Spleen (tissue), 11 donors: ENCODE data around the gene PLEKHF1. TPM values are rescaled to one million over a fixed set of nuclear protein-coding genes. Genes with fewer than 3 reads are reported as not detected.

Experiments used
- DNase-seq: peaks from one replicate; pipeline ENCODE4 v3.0.0-alpha.2; 2020
- H3K27ac ChIP-seq, 8 donors: fragments of 200-600 bp; sonication (generic) in 7 of 8; 1 replicate in 4 of 8; 2 replicates in 4 of 8; pipeline versions ENCODE4 v1.5.0 to v1.8.0; 2016 to 2021; ENCODE audit warnings: inconsistent platforms in 4 of 8, mild to moderate bottlenecking in 4 of 8, moderate library complexity in 1 of 8
- H3K27me3 ChIP-seq, 7 donors: fragments of 200-600 bp; sonication (generic) in 6 of 7; replicated peaks in 1 of 7; 1 replicate in 4 of 7; 2 replicates in 3 of 7; pipeline versions ENCODE4 v1.5.0 to v1.8.0; 2016 to 2021; ENCODE audit warnings: inconsistent platforms in 3 of 7, mild to moderate bottlenecking in 1 of 7
- H3K36me3 ChIP-seq, 6 donors: fragments of 200-600 bp; sonication (generic) in 5 of 6; 1 replicate in 4 of 6; 2 replicates in 2 of 6; pipeline versions ENCODE4 v1.5.0 to v1.8.0; 2016 to 2021; ENCODE audit warnings: inconsistent platforms in 2 of 6
- H3K4me1 ChIP-seq, 6 donors: fragments of 200-600 bp; sonication (generic) in 5 of 6; 1 replicate in 3 of 6; 2 replicates in 3 of 6; pipeline versions ENCODE4 v1.5.0 to v1.8.0; 2016 to 2021; ENCODE audit warnings: inconsistent platforms in 3 of 6
- H3K4me3 ChIP-seq, 8 donors: fragments of 200-600 bp; sonication (generic) in 7 of 8; 1 replicate in 4 of 8; 2 replicates in 4 of 8; pipeline versions ENCODE4 v1.5.0 to v1.8.0; 2016 to 2021; ENCODE audit warnings: inconsistent platforms in 4 of 8, mild to moderate bottlenecking in 4 of 8, moderate library complexity in 2 of 8
- H3K9me3 ChIP-seq, 8 donors: fragments of 200-600 bp; sonication (generic) in 7 of 8; 1 replicate in 4 of 8; 2 replicates in 4 of 8; pipeline versions ENCODE4 v1.5.0 to v1.8.0; 2016 to 2021; ENCODE audit warnings: inconsistent platforms in 4 of 8
- POLR2A ChIP-seq, 3 donors: fragments of 450-650 bp; IDR thresholded peaks; one replicate each; pipeline ENCODE4 v1.5.1; 2017; ENCODE audit warnings: antibody characterized with exemption in 3 of 3, mild to moderate bottlenecking in 1 of 3
- POLR2AphosphoS5 ChIP-seq, 3 donors: sonication (generic); formaldehyde crosslinking; IDR thresholded peaks; one replicate each; pipeline ENCODE4 v1.5.1; 2017; ENCODE audit warnings: antibody characterized with exemption in 3 of 3
- whole genome bisulfite sequencing, 5 donors: extraction: QIAGEN DNeasy Blood & Tissue Kit in 3 of 5; methylation state at CpG; one replicate each; pipeline versions ENCODE4 v1.1.5 to v1.1.7; 2013 to 2018; 5-methylcytosine and 5-hydroxymethylcytosine counted together
- intact Hi-C: fragments of 100-400 bp; cut with DNase I; formaldehyde crosslinking; loops from one replicate; pipeline ENCODE4 v1.15.0; 2023; ENCODE audit warnings: low total_unique reads
- polyA plus RNA-seq, 3 donors: library from polyadenylated mRNA; stranded (reverse); fragments of 200-250 nt; gene quantifications; one replicate each; pipeline ENCODE4 v1.2.1, GENCODE V29; 2013
- total RNA-seq, 7 donors: library from RNA; depleted of rRNA in 3 of 7; stranded (reverse); fragments of >200 nt in 3 of 7; fragmentation: NEBNext Ultra II Directional in 4 of 7; extraction: Animal tissue kit (Norgen Biotek cat#: 25700) in 4 of 7; gene quantifications; one replicate each; pipeline versions ENCODE4 v1.1.0 to v1.2.1, GENCODE V29; 2016 to 2021
- TF ChIP-seq, protein P1 (sequence below), 11 experiments: fragments of 200-600 bp in 7 of 11; fragments of 450-650 bp in 4 of 11; sonication (generic) in 4 of 11; IDR thresholded peaks in 8 of 11; conservative IDR thresholded peaks in 3 of 11; 1 replicate in 7 of 11; 2 replicates in 4 of 11; pipeline versions ENCODE4 v1.4.0 to v1.8.0; 2016 to 2021; ENCODE audit warnings: antibody characterized with exemption in 11 of 11, inconsistent platforms in 4 of 11, mild to moderate bottlenecking in 1 of 11
- donor health status: healthy with polysubstance abuse.
- donor health status: DM: no; HTN: no; CAD: no; lungs with moderate emphysema.
- donor health status: DM: no; HTN: no; CAD: no.
- donor health status: Bipolar disorder and iron deficiency.
- donor health status: healthy.
- donor health status: DM: no; HTN: no; CAD: no.
- donor health status: DM: yes; HTN: yes; CAD: no.

PLEKHF1 gene
- total and polyA plus RNA-seq, 10 donors, result 9.7 to 28.0 (median 18.2) TPM

DNA sequence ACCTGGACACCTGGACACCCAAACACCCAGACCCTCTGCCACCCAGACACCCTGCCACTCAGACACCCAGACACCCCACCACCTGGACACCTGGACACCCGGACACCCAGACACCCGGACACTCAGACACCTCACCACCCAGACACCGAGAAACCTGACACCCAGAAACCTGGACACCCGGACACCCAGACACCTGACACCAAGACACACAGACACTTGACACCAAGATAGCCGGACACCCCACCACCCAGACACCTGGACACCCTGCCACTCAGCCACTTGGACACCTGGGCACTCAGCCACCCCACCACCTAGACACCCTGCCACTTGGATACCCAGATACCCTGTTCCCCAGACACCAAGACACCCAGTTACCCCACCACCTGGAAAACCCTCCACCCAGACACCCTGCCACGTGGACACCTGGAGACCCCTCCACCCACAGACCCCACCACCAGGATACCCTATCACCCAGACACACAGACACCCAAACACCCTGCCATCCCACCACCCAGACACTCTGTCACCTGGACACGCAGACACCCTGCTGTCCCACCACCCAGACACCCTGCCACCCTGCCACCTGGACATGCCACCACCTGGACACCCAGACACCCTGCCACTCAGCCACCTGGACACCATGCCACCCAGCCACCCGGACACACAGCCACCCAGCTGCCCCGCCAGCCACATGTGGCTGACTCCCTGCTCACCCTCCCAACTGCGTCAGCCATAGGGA lies 32.4 kb downstream of the PLEKHF1 start:
- H3K36me3 ChIP-seq, result peaks cover 0 to 21% (median 15%) of the 10 kb centered on the region in 6 donors

DNA sequence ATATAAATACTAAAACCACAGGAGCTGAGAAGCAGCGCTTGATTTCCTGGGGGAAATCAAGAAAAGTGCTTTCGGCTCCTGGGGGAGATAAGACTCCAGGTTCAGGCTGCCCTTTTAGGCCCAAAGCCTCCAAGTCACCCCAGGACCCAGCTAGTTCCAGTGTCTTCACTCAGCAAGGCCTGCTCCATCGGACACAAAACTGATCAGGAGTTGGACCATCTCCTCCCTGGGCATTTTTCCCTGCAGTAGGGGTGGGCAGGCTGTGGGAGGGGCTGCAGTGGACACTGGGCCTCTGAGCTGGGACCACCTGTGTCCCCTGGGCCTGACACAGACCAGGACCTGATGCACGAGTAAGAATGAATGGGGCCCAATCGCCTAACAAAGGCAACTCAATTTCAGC lies 34.6 kb downstream of the PLEKHF1 start:
- Histone ChIP-seq H3K4me3 (no peak overlapping the region), H3K36me3 (peaks cover 0 to 42% (median 27%) of the 10 kb centered on the region in 6 donors), H3K27ac (no peak overlapping the region), H3K4me1 (peaks cover 0 to 7% (median under 1%) of the 10 kb centered on the region in 6 donors), H3K27me3 (no peaks in the 10 kb centered on the region), H3K9me3 (no peaks in the 10 kb centered on the region)
- DNase-seq, result peak; percentile 53
- intact Hi-C loops, result no loop called here
- TF ChIP-seq, protein P1, sequence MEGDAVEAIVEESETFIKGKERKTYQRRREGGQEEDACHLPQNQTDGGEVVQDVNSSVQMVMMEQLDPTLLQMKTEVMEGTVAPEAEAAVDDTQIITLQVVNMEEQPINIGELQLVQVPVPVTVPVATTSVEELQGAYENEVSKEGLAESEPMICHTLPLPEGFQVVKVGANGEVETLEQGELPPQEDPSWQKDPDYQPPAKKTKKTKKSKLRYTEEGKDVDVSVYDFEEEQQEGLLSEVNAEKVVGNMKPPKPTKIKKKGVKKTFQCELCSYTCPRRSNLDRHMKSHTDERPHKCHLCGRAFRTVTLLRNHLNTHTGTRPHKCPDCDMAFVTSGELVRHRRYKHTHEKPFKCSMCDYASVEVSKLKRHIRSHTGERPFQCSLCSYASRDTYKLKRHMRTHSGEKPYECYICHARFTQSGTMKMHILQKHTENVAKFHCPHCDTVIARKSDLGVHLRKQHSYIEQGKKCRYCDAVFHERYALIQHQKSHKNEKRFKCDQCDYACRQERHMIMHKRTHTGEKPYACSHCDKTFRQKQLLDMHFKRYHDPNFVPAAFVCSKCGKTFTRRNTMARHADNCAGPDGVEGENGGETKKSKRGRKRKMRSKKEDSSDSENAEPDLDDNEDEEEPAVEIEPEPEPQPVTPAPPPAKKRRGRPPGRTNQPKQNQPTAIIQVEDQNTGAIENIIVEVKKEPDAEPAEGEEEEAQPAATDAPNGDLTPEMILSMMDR (IDR thresholded peaks at IDR 0.05 in 8 of 11, conservative IDR thresholded peaks at IDR 0.05 in 3 of 11), result no peak
- TF ChIP-seq POLR2AphosphoS5 (IDR thresholded peaks at IDR 0.05), result no peak
- no peak for TF ChIP-seq POLR2A (IDR thresholded peaks at IDR 0.05)
- 86 to 94% (median 88%) methylated on average over 5 of the region's 5 CpGs for WGBS, 5 donors

More for the DNA sequence above, 32.4 kb downstream of the PLEKHF1 start:
- WGBS, 5 donors, result 75 to 97% (median 80%) methylated on average over 6 to 10 of the region's 10 CpGs
- peak in 1 of 3 donors; percentile 13 for TF ChIP-seq POLR2AphosphoS5 (IDR thresholded peaks at IDR 0.05)
- TF ChIP-seq, protein P1 (IDR thresholded peaks at IDR 0.05 in 8 of 11, conservative IDR thresholded peaks at IDR 0.05 in 3 of 11), result no peak
- no peak for TF ChIP-seq POLR2A (IDR thresholded peaks at IDR 0.05)
- Histone ChIP-seq H3K4me3 (no peak overlapping the region), H3K27ac (no peak overlapping the region), H3K9me3 (no peaks in the 10 kb centered on the region), H3K4me1 (peaks cover 0 to 19% (median 10%) of the 10 kb centered on the region in 6 donors), H3K27me3 (no peaks in the 10 kb centered on the region)
- peak; percentile 64 for DNase-seq
- intact Hi-C loops, result no loop called here

DNA sequence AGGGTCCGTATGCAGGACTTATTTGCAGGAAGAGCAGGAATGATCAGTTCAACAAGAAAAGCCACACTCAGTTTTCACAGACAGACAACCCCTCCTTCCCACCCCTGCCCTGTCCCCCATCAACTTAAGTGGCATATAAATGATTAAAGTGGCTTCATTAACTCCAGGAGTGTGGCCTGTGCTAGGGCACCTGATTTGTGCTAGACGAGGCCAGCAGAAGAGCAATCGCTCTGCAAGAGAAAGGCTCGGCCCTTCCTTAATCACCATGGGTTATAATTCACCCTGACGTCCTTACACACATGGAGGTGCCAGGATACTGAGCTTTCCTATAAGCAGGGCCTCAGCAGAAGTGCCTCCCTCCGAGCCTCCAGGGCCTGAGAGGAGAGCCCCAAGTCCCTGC lies 35.2 kb downstream of the PLEKHF1 start:
- peaks cover 0 to 49% (median 29%) of the 10 kb centered on the region in 6 donors for H3K36me3 ChIP-seq
- WGBS, 5 donors, result 81 to 90% (median 85%) methylated on average over 6 of the region's 6 CpGs
- no peak overlapping the region for H3K27ac ChIP-seq
- TF ChIP-seq POLR2A (IDR thresholded peaks at IDR 0.05), result no peak
- no peak for TF ChIP-seq POLR2AphosphoS5 (IDR thresholded peaks at IDR 0.05)
- TF ChIP-seq, protein P1 (IDR thresholded peaks at IDR 0.05 in 8 of 11, conservative IDR thresholded peaks at IDR 0.05 in 3 of 11), result no peak
- intact Hi-C loops, result no loop called here
- H3K4me1 ChIP-seq, result peaks cover 0 to 7% (median 0%) of the 10 kb centered on the region in 6 donors
- DNase-seq, result peak; percentile 23
- no peaks in the 10 kb centered on the region for H3K27me3 ChIP-seq
- no peak overlapping the region for H3K4me3 ChIP-seq
- H3K9me3 ChIP-seq, result no peaks in the 10 kb centered on the region

DNA sequence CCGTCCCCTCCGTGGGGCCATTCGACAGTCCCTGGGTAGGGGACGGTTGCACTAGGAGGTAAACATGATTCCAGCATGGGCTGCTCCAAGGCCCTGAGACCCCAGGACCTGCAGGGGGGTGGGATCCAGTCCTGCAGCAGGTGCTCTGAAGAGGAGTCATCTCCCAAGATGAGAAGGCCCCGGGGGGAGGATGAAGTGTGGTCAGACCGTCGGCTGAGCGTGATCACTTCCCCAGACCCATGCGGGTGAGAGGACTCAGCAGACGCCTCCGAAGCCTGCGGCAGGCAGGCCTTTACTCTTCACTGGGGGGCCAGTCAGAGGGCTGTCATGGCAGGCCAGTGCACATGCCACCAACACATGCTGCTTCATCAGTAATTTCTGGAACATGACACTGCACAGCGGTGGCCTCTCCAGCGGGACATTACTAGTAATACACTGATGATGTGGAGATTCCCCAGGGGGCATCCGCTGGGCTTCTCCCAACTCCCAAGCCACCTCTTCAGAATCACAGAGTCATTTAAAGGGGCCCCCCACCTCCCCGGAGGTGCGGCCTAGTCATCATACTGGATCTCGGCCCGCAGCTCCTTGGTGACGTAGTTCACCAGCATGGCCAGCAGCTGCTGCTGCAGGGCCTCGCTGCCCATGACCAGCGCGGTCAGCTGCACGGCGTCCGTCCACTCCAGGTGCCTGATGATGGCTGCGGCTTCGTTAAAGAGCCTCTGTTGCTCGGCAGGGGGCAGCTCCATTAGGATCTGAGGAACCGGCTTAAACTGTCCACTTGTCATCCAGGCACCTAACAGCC lies 37.1 kb downstream of the PLEKHF1 start:
- intact Hi-C loops, result no loop called here
- no peaks in the 10 kb centered on the region for H3K9me3 ChIP-seq
- DNase-seq, result peak; percentile 65
- peak in 1 of 3 donors; percentile 24 for TF ChIP-seq POLR2AphosphoS5 (IDR thresholded peaks at IDR 0.05)
- TF ChIP-seq, protein P1 (IDR thresholded peaks at IDR 0.05 in 8 of 11, conservative IDR thresholded peaks at IDR 0.05 in 3 of 11), result no peak
- H3K4me3 ChIP-seq, result no peak overlapping the region
- no peaks in the 10 kb centered on the region for H3K27me3 ChIP-seq
- 88 to 92% (median 91%) methylated on average over 27 to 30 of the region's 30 CpGs for WGBS, 5 donors
- H3K36me3 ChIP-seq, result peaks cover 0 to 67% (median 43%) of the 10 kb centered on the region in 6 donors
- no peak overlapping the region for H3K27ac ChIP-seq
- H3K4me1 ChIP-seq, result peaks cover 0 to 24% (median 8%) of the 10 kb centered on the region in 6 donors
